IMR-90 (cell line): ENCODE measurements around the gene APMAP. TPM values are rescaled to one million over a fixed set of nuclear protein-coding genes. Genes with fewer than 3 reads are reported as not detected.

Experiments
- ATAC-seq: fragments of 200-7000 bp; cut with Tn5 transposase; 2 replicates; pipeline ENCODE4 v1.9.1; 2020; ENCODE audit warnings: low read depth, mild to moderate bottlenecking, moderate library complexity
- BruUV-seq: library from RNA; stranded (reverse); fragments of 400-500 nt; replicated peaks from 2 replicates; lab custom pipeline; 2021; lab: Mats Ljungman, UMichigan
- CTCF ChIA-PET: fragments of 300-600 bp; formaldehyde crosslinking; extraction: SDS; loops from one replicate; lab custom pipeline; 2021; ENCODE audit warnings: antibody characterized with exemption; lab: Yijun Ruan, JAX
- POLR2A ChIA-PET: fragments of 300-600 bp; sonication (Branson Sonifier 250); formaldehyde crosslinking; loops from one replicate; lab custom pipeline; 2022; ENCODE audit warnings: antibody characterized with exemption; ENCODE audit not compliant: unreplicated experiment; lab: Charles Lee
- DNase-seq: peaks from one replicate; pipeline ENCODE4 v3.0.0; 2013
- H2AFZ ChIP-seq: replicated peaks from 2 replicates; pipeline ENCODE3; 2013; ENCODE audit warnings: low read length, mild to moderate bottlenecking; ENCODE audit not compliant: poor library complexity
- H2AK5ac ChIP-seq: 2 replicates; pipeline ENCODE4 v1.6.1; 2013; ENCODE audit warnings: low read depth, low read length, inconsistent platforms
- H2AK9ac ChIP-seq: replicated peaks from 2 replicates; pipeline ENCODE3; 2013; ENCODE audit warnings: mild to moderate bottlenecking, low read depth, low read length, moderate library complexity; ENCODE audit not compliant: poor library complexity
- H2BK120ac ChIP-seq: 2 replicates; pipeline ENCODE4 v1.6.1; 2013; ENCODE audit warnings: low read depth, low read length, inconsistent platforms
- H2BK15ac ChIP-seq: 3 replicates; pipeline ENCODE4 v1.6.1; 2013; ENCODE audit warnings: low read depth, low read length, inconsistent platforms
- H2BK20ac ChIP-seq: 2 replicates; pipeline ENCODE4 v1.6.1; 2013; ENCODE audit warnings: low read depth, mild to moderate bottlenecking, inconsistent platforms, low read length, moderate library complexity
- H2BK5ac ChIP-seq: 2 replicates; pipeline ENCODE4 v1.6.1; 2013; ENCODE audit warnings: mild to moderate bottlenecking, low read depth, low read length, inconsistent platforms; ENCODE audit not compliant: poor library complexity, severe bottlenecking
- H3K14ac ChIP-seq: replicated peaks from 2 replicates; pipeline ENCODE4 v1.6.1; 2013; ENCODE audit warnings: low read depth, low read length, inconsistent platforms
- H3K18ac ChIP-seq: 2 replicates; pipeline ENCODE4 v1.6.1; 2013; ENCODE audit warnings: low read depth, low read length, control low read depth
- H3K23ac ChIP-seq: 2 replicates; pipeline ENCODE4 v1.6.1; 2013; ENCODE audit warnings: low read depth, low read length, inconsistent platforms
- H3K27ac ChIP-seq: 2 replicates; pipeline ENCODE4 v1.5.1; 2013; ENCODE audit warnings: mild to moderate bottlenecking, control low read depth, low read length; ENCODE audit not compliant: insufficient read depth
- H3K27me3 ChIP-seq: 2 replicates; pipeline ENCODE4 v1.6.1; 2013; ENCODE audit warnings: low read length; ENCODE audit not compliant: control insufficient read depth, insufficient read depth
- H3K36me3 ChIP-seq: 2 replicates; pipeline ENCODE4 v1.6.1; 2013; ENCODE audit warnings: low read length, mixed read lengths; ENCODE audit not compliant: control insufficient read depth, insufficient read depth
- H3K4ac ChIP-seq: 2 replicates; pipeline ENCODE4 v1.6.1; 2013; ENCODE audit warnings: low read depth, low read length, inconsistent platforms
- H3K4me1 ChIP-seq: 2 replicates; pipeline ENCODE4 v1.6.1; 2013; ENCODE audit warnings: low read length, mixed read lengths; ENCODE audit not compliant: control insufficient read depth, insufficient read depth
- H3K4me2 ChIP-seq: 2 replicates; pipeline ENCODE4 v1.6.1; 2013; ENCODE audit warnings: low read depth, mild to moderate bottlenecking, control low read depth, low read length, moderate library complexity
- H3K4me3 ChIP-seq: 2 replicates; pipeline ENCODE4 v1.5.1; 2013; ENCODE audit warnings: low read depth, mild to moderate bottlenecking, control low read depth, low read length, moderate library complexity; ENCODE audit not compliant: insufficient read depth
- H3K56ac ChIP-seq: 2 replicates; pipeline ENCODE4 v1.6.1; 2013; ENCODE audit warnings: low read length, inconsistent platforms; ENCODE audit not compliant: insufficient read depth; ENCODE audit errors: extremely low read depth
- H3K79me1 ChIP-seq, 2 experiments: 2 replicates each; pipeline ENCODE4 v1.6.1; 2013; ENCODE audit warnings: low read length in 2 of 2, inconsistent platforms in 1 of 2, low read depth in 1 of 2
- H3K9ac ChIP-seq: 2 replicates; pipeline ENCODE4 v1.6.1; 2013; ENCODE audit warnings: low read depth, low read length, control low read depth
- H3K9me1 ChIP-seq: 2 replicates; pipeline ENCODE4 v1.6.1; 2013; ENCODE audit warnings: low read length, inconsistent platforms; ENCODE audit not compliant: insufficient read depth
- H3K9me3 ChIP-seq: 2 replicates; pipeline ENCODE4 v1.6.1; 2013; ENCODE audit warnings: low read length; ENCODE audit not compliant: control insufficient read depth, insufficient read depth
- H4K20me1 ChIP-seq: 2 replicates; pipeline ENCODE4 v1.6.1; 2013; ENCODE audit warnings: low read length, inconsistent platforms; ENCODE audit not compliant: insufficient read depth
- H4K5ac ChIP-seq: 2 replicates; pipeline ENCODE4 v1.6.1; 2013; ENCODE audit warnings: mild to moderate bottlenecking, low read depth, low read length, control low read depth
- H4K8ac ChIP-seq, 2 experiments: 2 replicates each; pipeline ENCODE4 v1.6.1; 2013; ENCODE audit warnings: low read depth in 2 of 2, low read length in 2 of 2, control low read depth in 1 of 2, inconsistent platforms in 1 of 2
- H4K91ac ChIP-seq: 2 replicates; pipeline ENCODE4 v1.6.1; 2013; ENCODE audit warnings: low read depth, low read length, inconsistent platforms; ENCODE audit not compliant: insufficient read depth
- BHLHE40 ChIP-seq: fragments of 150-350 bp; IDR thresholded peaks from 2 replicates; pipeline ENCODE4 v1.6.1; 2016; ENCODE audit warnings: mild to moderate bottlenecking, low read depth, low read length
- FOS ChIP-seq: fragments of 150-350 bp; IDR thresholded peaks from 2 replicates; pipeline ENCODE4 v1.6.1; 2016; ENCODE audit warnings: low read depth, low read length
- MAZ ChIP-seq: IDR thresholded peaks from 2 replicates; pipeline ENCODE4 v1.6.1; 2012; ENCODE audit warnings: low read depth, mild to moderate bottlenecking, low read length, improper control_type of control experiment, moderate library complexity, borderline replicate concordance
- NFE2L2 ChIP-seq: fragments of 150-350 bp; IDR thresholded peaks from 2 replicates; pipeline ENCODE4 v1.6.1; 2016; ENCODE audit warnings: low read depth, mild to moderate bottlenecking, low read length
- USF2 ChIP-seq: fragments of 150-350 bp; IDR thresholded peaks from 2 replicates; pipeline ENCODE4 v1.6.1; 2017; ENCODE audit warnings: mild to moderate bottlenecking, antibody characterized with exemption, low read length, low read depth
- WGBS, 2 experiments: methylation state at CpG; one replicate each; pipeline versions ENCODE4 v1.1.5 to v1.1.7; 2013; ENCODE audit warnings: missing lambda C conversion rate in 2 of 2; ENCODE audit not compliant: insufficient read length in 1 of 2; ENCODE audit errors: extremely low coverage in 2 of 2; 5-methylcytosine and 5-hydroxymethylcytosine counted together
- dilution Hi-C: fragments of 300-500 bp; cut with HindIII; formaldehyde crosslinking; loops from one replicate; pipeline ENCODE4 v1.14.3; 2018; ENCODE audit warnings: low sequenced_read_pairs; ENCODE audit not compliant: unreplicated experiment
- in situ Hi-C: fragments of 300-500 bp; cut with MboI; formaldehyde crosslinking; loops from 3 replicates; pipeline ENCODE4 v1.14.3; 2019; ENCODE audit warnings: low sequenced_read_pairs, inconsistent platforms, mixed read lengths
- intact Hi-C: fragments of 100-400 bp; cut with micrococcal nuclease; formaldehyde crosslinking; loops from 2 replicates; pipeline ENCODE4 v1.10.0; 2022
- polyA plus RNA-seq, 3 experiments: library from polyadenylated mRNA; depleted of rRNA; stranded (reverse); fragments of >200 nt; gene quantifications; 2 replicates each; pipeline ENCODE4 v1.2.3, GENCODE V29; 2012; ENCODE audit warnings: low replicate concordance in 1 of 3
- total RNA-seq: library from RNA; depleted of rRNA; stranded (reverse); fragments of >200 nt; gene quantifications from 2 replicates; pipeline ENCODE4 v1.2.3, GENCODE V29; 2012
- TF ChIP-seq, protein P1 (sequence below): conservative IDR thresholded peaks from 2 replicates; pipeline ENCODE4 v1.5.1; 2012; ENCODE audit warnings: mild to moderate bottlenecking, low read depth, low read length, improper control_type of control experiment

APMAP gene
- total and polyA plus RNA-seq, 2 of the 4 experiments (the other 2 are of a cell fraction): 67.2 to 88.8 TPM

DNA sequence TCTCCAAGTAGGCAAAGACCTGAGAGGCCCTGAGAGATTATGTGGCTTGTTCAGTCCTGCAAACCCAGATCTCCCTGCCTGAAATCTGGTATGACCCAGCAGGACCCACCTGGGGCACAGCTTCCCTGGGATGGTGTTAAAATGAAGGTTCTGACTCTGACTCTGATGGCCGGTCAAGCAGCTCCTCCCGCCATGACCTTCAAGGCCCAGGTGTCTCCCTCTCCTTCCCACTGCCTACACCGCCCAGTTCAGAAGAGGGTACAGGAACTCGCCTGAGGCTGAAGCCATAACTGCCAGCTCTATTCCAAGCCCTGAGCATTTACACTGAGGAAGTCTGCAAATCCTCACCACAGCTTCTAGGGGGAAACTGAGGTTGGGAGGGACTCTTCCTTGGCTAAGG, 49.4 kb downstream of the APMAP start:
- no peak overlapping the region for H2BK15ac ChIP-seq
- H2BK5ac ChIP-seq: no peak overlapping the region
- POLR2A ChIA-PET: no interaction called here
- no peak overlapping the region for H2AFZ ChIP-seq
- no peak overlapping the region for H4K91ac ChIP-seq
- no peaks in the 10 kb centered on the region for H3K9me1 ChIP-seq
- no peak overlapping the region for H3K27ac ChIP-seq
- TF ChIP-seq NFE2L2 (no peak), FOS (no peak), BHLHE40 (no peak), MAZ (no peak), USF2 (no peak)
- TF ChIP-seq, protein P1, sequence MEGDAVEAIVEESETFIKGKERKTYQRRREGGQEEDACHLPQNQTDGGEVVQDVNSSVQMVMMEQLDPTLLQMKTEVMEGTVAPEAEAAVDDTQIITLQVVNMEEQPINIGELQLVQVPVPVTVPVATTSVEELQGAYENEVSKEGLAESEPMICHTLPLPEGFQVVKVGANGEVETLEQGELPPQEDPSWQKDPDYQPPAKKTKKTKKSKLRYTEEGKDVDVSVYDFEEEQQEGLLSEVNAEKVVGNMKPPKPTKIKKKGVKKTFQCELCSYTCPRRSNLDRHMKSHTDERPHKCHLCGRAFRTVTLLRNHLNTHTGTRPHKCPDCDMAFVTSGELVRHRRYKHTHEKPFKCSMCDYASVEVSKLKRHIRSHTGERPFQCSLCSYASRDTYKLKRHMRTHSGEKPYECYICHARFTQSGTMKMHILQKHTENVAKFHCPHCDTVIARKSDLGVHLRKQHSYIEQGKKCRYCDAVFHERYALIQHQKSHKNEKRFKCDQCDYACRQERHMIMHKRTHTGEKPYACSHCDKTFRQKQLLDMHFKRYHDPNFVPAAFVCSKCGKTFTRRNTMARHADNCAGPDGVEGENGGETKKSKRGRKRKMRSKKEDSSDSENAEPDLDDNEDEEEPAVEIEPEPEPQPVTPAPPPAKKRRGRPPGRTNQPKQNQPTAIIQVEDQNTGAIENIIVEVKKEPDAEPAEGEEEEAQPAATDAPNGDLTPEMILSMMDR: no peak
- no peak overlapping the region for H4K5ac ChIP-seq
- H2BK120ac ChIP-seq: no peak overlapping the region
- H3K18ac ChIP-seq: no peak overlapping the region
- H2AK5ac ChIP-seq: no peak overlapping the region
- WGBS, 2 experiments: no CpG with 5 or more reads among the region's 4 CpGs
- H3K4me2 ChIP-seq: no peak overlapping the region
- no peak for ATAC-seq
- H3K4me3 ChIP-seq: no peak overlapping the region
- intact Hi-C loops: no loop called here
- no peak overlapping the region for H3K4ac ChIP-seq
- no TSS peak for BruUV-seq
- H3K36me3 ChIP-seq: no peaks in the 10 kb centered on the region
- H4K20me1 ChIP-seq: no peaks in the 10 kb centered on the region
- H2BK20ac ChIP-seq: no peak overlapping the region
- H3K9ac ChIP-seq: no peak overlapping the region
- H3K27me3 ChIP-seq: peaks cover 2% of the 10 kb centered on the region
- DNase-seq: no peak
- H3K14ac ChIP-seq: no peak overlapping the region
- no peak overlapping the region for H4K8ac ChIP-seq
- no peaks in the 10 kb centered on the region for H3K79me1 ChIP-seq
- in situ Hi-C loops: no loop called here
- no peak overlapping the region for H3K23ac ChIP-seq
- no peaks in the 10 kb centered on the region for H3K4me1 ChIP-seq
- no peak overlapping the region for H3K56ac ChIP-seq
- no peaks in the 10 kb centered on the region for H3K9me3 ChIP-seq
- no peak overlapping the region for H2AK9ac ChIP-seq
- CTCF ChIA-PET: interaction anchor here (0.5 kb wide), 1 partner anchor 11 kb away, joined by 3 read pairs; no protein-coding TSS in a partner anchor
- dilution Hi-C loops: no loop called here
